Neuronal stem cell (in vitro differentiated cells): ENCODE measurements around the gene HDAC4.

ENCODE experiments used
- DNase-seq: peaks from one replicate; pipeline ENCODE4 v3.0.0-alpha.2; 2013; ENCODE audit warnings: low spot score
- H2AFZ ChIP-seq: one replicate; pipeline ENCODE4 v1.6.1; 2013; ENCODE audit warnings: mild to moderate bottlenecking, low read length, inconsistent platforms
- H2AK5ac ChIP-seq: 2 replicates; pipeline ENCODE4 v1.6.1; 2013; ENCODE audit warnings: low read depth, mild to moderate bottlenecking, inconsistent platforms, low read length, moderate library complexity, mixed read lengths
- H2BK120ac ChIP-seq: 2 replicates; pipeline ENCODE4 v1.6.1; 2013; ENCODE audit warnings: low read depth, mild to moderate bottlenecking, inconsistent platforms, low read length, moderate library complexity, mixed read lengths
- H2BK12ac ChIP-seq: one replicate; pipeline ENCODE4 v1.6.1; 2013; ENCODE audit warnings: low read length, inconsistent platforms
- H2BK15ac ChIP-seq: 2 replicates; pipeline ENCODE4 v1.6.1; 2013; ENCODE audit warnings: mild to moderate bottlenecking, low read length, inconsistent platforms, mixed read lengths
- H2BK5ac ChIP-seq: one replicate; pipeline ENCODE4 v1.6.1; 2013; ENCODE audit warnings: inconsistent platforms, mild to moderate bottlenecking, low read length, moderate library complexity
- H3K14ac ChIP-seq: one replicate; pipeline ENCODE4 v1.6.1; 2013; ENCODE audit warnings: low read length, inconsistent platforms
- H3K18ac ChIP-seq: 2 replicates; pipeline ENCODE4 v1.6.1; 2013; ENCODE audit warnings: low read length, inconsistent platforms
- H3K23ac ChIP-seq: 2 replicates; pipeline ENCODE4 v1.6.1; 2013; ENCODE audit warnings: low read depth, mild to moderate bottlenecking, mixed read lengths, low read length, inconsistent platforms; ENCODE audit not compliant: poor library complexity
- H3K27ac ChIP-seq: replicated peaks from 3 replicates; pipeline ENCODE4 v1.5.1; 2013; ENCODE audit warnings: low read length, inconsistent platforms
- H3K27me3 ChIP-seq, 3 experiments: 2 replicates each; pipeline ENCODE4 v1.6.1; 2013; ENCODE audit warnings: low read length in 3 of 3, mild to moderate bottlenecking in 2 of 3, inconsistent platforms in 1 of 3, low read depth in 1 of 3, mixed read lengths in 1 of 3, moderate library complexity in 1 of 3; ENCODE audit not compliant: control insufficient read depth in 3 of 3, insufficient read depth in 3 of 3
- H3K36me3 ChIP-seq, 2 donors: replicated peaks in 1 of 2; 2 replicates each; pipeline ENCODE4 v1.6.1; 2013; ENCODE audit warnings: low read length in 2 of 2; ENCODE audit not compliant: control insufficient read depth in 2 of 2, insufficient read depth in 2 of 2
- H3K4ac ChIP-seq: 2 replicates; pipeline ENCODE4 v1.6.1; 2013; ENCODE audit warnings: inconsistent platforms, mild to moderate bottlenecking, low read length, moderate library complexity
- H3K4me1 ChIP-seq, 2 donors: 1 replicate in 1 of 2; 2 replicates in 1 of 2; pipeline ENCODE4 v1.6.1; 2013; ENCODE audit warnings: low read length in 2 of 2, low read depth in 1 of 2; ENCODE audit not compliant: control insufficient read depth in 2 of 2, insufficient read depth in 1 of 2
- H3K4me2 ChIP-seq: one replicate; pipeline ENCODE4 v1.6.1; 2013; ENCODE audit warnings: mild to moderate bottlenecking, low read length, inconsistent platforms; ENCODE audit not compliant: insufficient read depth, poor library complexity, severe bottlenecking
- H3K4me3 ChIP-seq, 2 donors: 2 replicates each; pipeline ENCODE4 v1.5.1; 2013; ENCODE audit warnings: low read length in 2 of 2, mild to moderate bottlenecking in 2 of 2, inconsistent platforms in 1 of 2, moderate library complexity in 1 of 2
- H3K79me1 ChIP-seq: one replicate; pipeline ENCODE4 v1.6.1; 2013; ENCODE audit warnings: low read depth, mild to moderate bottlenecking, inconsistent platforms, low read length, moderate library complexity
- H3K9ac ChIP-seq: one replicate; pipeline ENCODE4 v1.6.1; 2013; ENCODE audit warnings: mild to moderate bottlenecking, low read depth, low read length, inconsistent platforms; ENCODE audit not compliant: poor library complexity
- H3K9me3 ChIP-seq, 2 donors: replicated peaks in 1 of 2; 2 replicates each; pipeline versions ENCODE3 to v1.6.1; 2013; ENCODE audit warnings: low read length in 2 of 2, mild to moderate bottlenecking in 2 of 2, inconsistent platforms in 1 of 2, low read depth in 1 of 2, mixed read lengths in 1 of 2, moderate library complexity in 1 of 2; ENCODE audit not compliant: control insufficient read depth in 2 of 2, insufficient read depth in 1 of 2
- H4K8ac ChIP-seq: one replicate; pipeline ENCODE4 v1.6.1; 2013; ENCODE audit warnings: low read depth, mild to moderate bottlenecking, inconsistent platforms, low read length, moderate library complexity
- H4K91ac ChIP-seq: one replicate; pipeline ENCODE4 v1.6.1; 2013; ENCODE audit warnings: low read length, low read depth, mild to moderate bottlenecking, inconsistent platforms; ENCODE audit not compliant: poor library complexity
- whole genome bisulfite sequencing, 2 donors: extraction: QIAGEN DNeasy Blood & Tissue Kit; methylation state at CpG; one replicate each; pipeline ENCODE4 v1.1.7; 2013; ENCODE audit warnings: missing lambda C conversion rate in 2 of 2, mixed read lengths in 1 of 2; ENCODE audit not compliant: insufficient read length in 2 of 2, insufficient replicate concordance in 1 of 2; ENCODE audit errors: extremely low coverage in 2 of 2; 5-methylcytosine and 5-hydroxymethylcytosine counted together

The HDAC4 gene

GRCh38 chr2:239113615-239114014, 287.2 kb downstream of the HDAC4 start:
- Histone ChIP-seq H3K4me3 (no peak overlapping the region), H3K23ac (no peak overlapping the region), H2BK12ac (no peak overlapping the region), H3K18ac (no peak overlapping the region), H2BK15ac (no peak overlapping the region), H3K9me3 (no peaks in the 10 kb centered on the region), H3K14ac (no peak overlapping the region), H3K79me1 (peaks cover 4% of the 10 kb centered on the region), H2BK5ac (no peak overlapping the region), H4K8ac (no peak overlapping the region), H2AFZ (no peak overlapping the region), H3K9ac (no peak overlapping the region), H3K27me3 (no peaks in the 10 kb centered on the region), H3K4ac (no peak overlapping the region), H2BK120ac (no peak overlapping the region), H3K4me2 (no peak overlapping the region), H4K91ac (no peak overlapping the region), H3K4me1 (peaks cover 0 to 2% of the 10 kb centered on the region in 2 donors), H3K36me3 (peaks cover 13 to 55% of the 10 kb centered on the region in 2 donors), H2AK5ac (no peak overlapping the region), H3K27ac (no peak overlapping the region)
- no peak for DNase-seq
- no CpG with 5 or more reads among the region's 8 CpGs for WGBS, 2 donors

- Histone ChIP-seq H3K14ac (no peak overlapping the region), H3K4me1 (peaks cover 0 to 2% of the 10 kb centered on the region in 2 donors), H3K9me3 (no peaks in the 10 kb centered on the region), H2BK12ac (no peak overlapping the region), H3K79me1 (peaks cover 4% of the 10 kb centered on the region), H3K4ac (no peak overlapping the region), H4K8ac (no peak overlapping the region), H3K27me3 (no peaks in the 10 kb centered on the region), H2BK15ac (no peak overlapping the region), H2AK5ac (no peak overlapping the region), H2BK5ac (no peak overlapping the region), H3K4me3 (no peak overlapping the region), H4K91ac (no peak overlapping the region), H3K23ac (no peak overlapping the region), H3K27ac (no peak overlapping the region), H2AFZ (no peak overlapping the region), H3K9ac (no peak overlapping the region), H3K36me3 (peaks cover 13 to 58% of the 10 kb centered on the region in 2 donors), H3K18ac (no peak overlapping the region), H2BK120ac (no peak overlapping the region), H3K4me2 (no peak overlapping the region)
- no peak for DNase-seq
- no CpG with 5 or more reads among the region's 12 CpGs for WGBS, 2 donors
Measured at GRCh38 chr2:239113171-239113570, 287.6 kb downstream of the HDAC4 start.

- Histone ChIP-seq H4K8ac (peak overlapping the region; percentile 57), H3K4ac (no peak overlapping the region), H3K18ac (no peak overlapping the region), H2BK15ac (no peak overlapping the region), H3K36me3 (peaks cover 13 to 67% of the 10 kb centered on the region in 2 donors), H2BK120ac (no peak overlapping the region), H2BK12ac (no peak overlapping the region), H3K23ac (no peak overlapping the region), H2AFZ (no peak overlapping the region), H3K79me1 (peaks cover 4% of the 10 kb centered on the region), H3K27me3 (no peaks in the 10 kb centered on the region), H3K14ac (no peak overlapping the region), H3K4me1 (peaks cover 0 to 2% of the 10 kb centered on the region in 2 donors), H2AK5ac (no peak overlapping the region), H3K4me3 (no peak overlapping the region), H4K91ac (no peak overlapping the region), H3K27ac (no peak overlapping the region), H3K9me3 (no peaks in the 10 kb centered on the region), H3K4me2 (no peak overlapping the region), H2BK5ac (no peak overlapping the region), H3K9ac (no peak overlapping the region)
- no peak for DNase-seq
- WGBS, 2 donors = no CpG with 5 or more reads among the region's 14 CpGs
Measured at GRCh38 chr2:239112127-239112774, 288.6 kb downstream of the HDAC4 start.

GRCh38 chr2:239111401-239112100, 289.3 kb downstream of the HDAC4 start:
- Histone ChIP-seq H2BK120ac (no peak overlapping the region), H2AFZ (no peak overlapping the region), H2AK5ac (no peak overlapping the region), H3K4me3 (no peak overlapping the region), H3K9me3 (no peaks in the 10 kb centered on the region), H2BK12ac (no peak overlapping the region), H3K4me2 (no peak overlapping the region), H3K27me3 (no peaks in the 10 kb centered on the region), H2BK15ac (no peak overlapping the region), H3K23ac (peak overlapping the region; percentile 17), H3K18ac (peak overlapping the region; percentile 6), H4K8ac (peak overlapping the region; percentile 57), H3K4ac (no peak overlapping the region), H3K4me1 (peaks cover 0 to 2% of the 10 kb centered on the region in 2 donors), H3K36me3 (peaks cover 15 to 71% of the 10 kb centered on the region in 2 donors), H3K79me1 (peaks cover 4% of the 10 kb centered on the region), H3K14ac (peak overlapping the region; percentile 31), H3K27ac (no peak overlapping the region), H3K9ac (peak overlapping the region; percentile 77), H2BK5ac (no peak overlapping the region), H4K91ac (no peak overlapping the region)
- DNase-seq = no peak
- no CpG with 5 or more reads among the region's 36 CpGs for WGBS, 2 donors
